Keratinocyte (primary cell): ENCODE measurements around the gene SH3D21. TPM values are rescaled to one million over a fixed set of nuclear protein-coding genes. Genes with fewer than 3 reads are reported as not detected.

ENCODE experiments used
- DNase-seq: peaks from one replicate; pipeline ENCODE4 v3.0.0-alpha.2; 2011; ENCODE audit warnings: low read depth, missing footprints, low spot score
- FAIRE-seq: peaks from 2 replicates; lab custom pipeline; 2011; peaks lifted over from hg19 to GRCh38; lab: Jason Lieb, UNC
- H2AFZ ChIP-seq: 2 replicates; pipeline ENCODE4 v1.6.0; 2012; ENCODE audit warnings: low read length, control low read depth, inconsistent platforms; ENCODE audit not compliant: control insufficient read depth
- H3K27ac ChIP-seq: 2 replicates; pipeline ENCODE4 v1.5.1; 2011; ENCODE audit warnings: low read length; ENCODE audit not compliant: control insufficient read depth, insufficient read depth
- H3K27me3 ChIP-seq: 3 replicates; pipeline ENCODE4 v1.6.0; 2011; ENCODE audit warnings: low read length; ENCODE audit not compliant: control insufficient read depth, insufficient read depth; ENCODE audit errors: extremely low read depth
- H3K36me3 ChIP-seq, 2 experiments: 2 replicates in 1 of 2; 3 replicates in 1 of 2; pipeline ENCODE4 v1.5.1; 2011; ENCODE audit warnings: low read length in 2 of 2, mild to moderate bottlenecking in 1 of 2; ENCODE audit not compliant: control insufficient read depth in 2 of 2, insufficient read depth in 2 of 2; ENCODE audit errors: extremely low read depth in 1 of 2
- H3K4me1 ChIP-seq: 3 replicates; pipeline ENCODE4 v1.5.1; 2011; ENCODE audit warnings: low read length; ENCODE audit not compliant: control insufficient read depth, insufficient read depth; ENCODE audit errors: extremely low read depth
- H3K4me2 ChIP-seq: 3 replicates; pipeline ENCODE4 v1.6.0; 2011; ENCODE audit warnings: low read depth, low read length; ENCODE audit not compliant: control insufficient read depth, insufficient read depth; ENCODE audit errors: extremely low read depth
- H3K4me3 ChIP-seq, 3 experiments: fragments of 200-600 bp in 1 of 3; sonication (generic) in 1 of 3; 2 replicates in 2 of 3; 3 replicates in 1 of 3; pipeline ENCODE4 v1.5.1; 2011 to 2016; ENCODE audit warnings: low read length in 3 of 3, mild to moderate bottlenecking in 3 of 3, control low read depth in 2 of 3, inconsistent platforms in 1 of 3, low read depth in 1 of 3, mixed read lengths in 1 of 3, mixed run types in 1 of 3, moderate library complexity in 1 of 3; ENCODE audit not compliant: control insufficient read depth in 2 of 3, insufficient read depth in 2 of 3; ENCODE audit errors: extremely low read depth in 1 of 3
- H3K79me2 ChIP-seq: 2 replicates; pipeline ENCODE4 v1.6.0; 2012; ENCODE audit warnings: low read length; ENCODE audit not compliant: control insufficient read depth, insufficient read depth
- H3K9ac ChIP-seq: 3 replicates; pipeline ENCODE4 v1.6.0; 2011; ENCODE audit warnings: low read length; ENCODE audit not compliant: control insufficient read depth, insufficient read depth; ENCODE audit errors: extremely low read depth
- H3K9me1 ChIP-seq: 3 replicates; pipeline ENCODE4 v1.6.0; 2011; ENCODE audit warnings: low read length; ENCODE audit not compliant: control insufficient read depth, insufficient read depth; ENCODE audit errors: extremely low read depth
- H3K9me3 ChIP-seq: 2 replicates; pipeline ENCODE4 v1.5.1; 2012; ENCODE audit warnings: low read depth, low read length; ENCODE audit not compliant: control insufficient read depth
- H4K20me1 ChIP-seq: 3 replicates; pipeline ENCODE4 v1.6.0; 2011; ENCODE audit warnings: low read length; ENCODE audit not compliant: control insufficient read depth, insufficient read depth; ENCODE audit errors: extremely low read depth
- EZH2 ChIP-seq: IDR thresholded peaks from one replicate; pipeline ENCODE4 v1.6.1; 2012; ENCODE audit warnings: inconsistent platforms, mild to moderate bottlenecking, low read length, moderate library complexity
- dilution Hi-C: fragments of 300-500 bp; cut with MboI; formaldehyde crosslinking; loops from one replicate; pipeline ENCODE4 v1.7.0; 2020; ENCODE audit warnings: low sequenced_read_pairs; ENCODE audit not compliant: extremely low pct_ligation_motif_present
- polyA plus RNA-seq, 5 experiments: library from polyadenylated mRNA; depleted of rRNA in 3 of 5; stranded (reverse) in 3 of 5; stranded (forward) in 1 of 5; unstranded in 1 of 5; fragments of >200 nt; gene quantifications; 1 replicate in 1 of 5; 2 replicates in 3 of 5; 3 replicates in 1 of 5; pipeline versions ENCODE4 v1.2.1 to v1.2.3, GENCODE V29; 2011 to 2012; ENCODE audit warnings: missing spikeins in 2 of 5, low read depth in 1 of 5, low replicate concordance in 1 of 5
- TF ChIP-seq, protein P1 (sequence below), 3 experiments: IDR thresholded peaks in 1 of 3; conservative IDR thresholded peaks in 1 of 3; optimal IDR thresholded peaks in 1 of 3; 2 replicates in 2 of 3; 3 replicates in 1 of 3; pipeline versions ENCODE3 to v1.5.1; 2011; ENCODE audit warnings: low read length in 3 of 3, mild to moderate bottlenecking in 3 of 3, moderate library complexity in 2 of 3, control low read depth in 1 of 3, inconsistent platforms in 1 of 3; ENCODE audit not compliant: insufficient read depth in 2 of 3; ENCODE audit errors: extremely low read depth in 1 of 3

Gene SH3D21
- polyA plus RNA-seq, 1 donor (not counting 4 experiments of a cell fraction or from before 2014, with no cell fraction given), result 7.1 TPM

DNA sequence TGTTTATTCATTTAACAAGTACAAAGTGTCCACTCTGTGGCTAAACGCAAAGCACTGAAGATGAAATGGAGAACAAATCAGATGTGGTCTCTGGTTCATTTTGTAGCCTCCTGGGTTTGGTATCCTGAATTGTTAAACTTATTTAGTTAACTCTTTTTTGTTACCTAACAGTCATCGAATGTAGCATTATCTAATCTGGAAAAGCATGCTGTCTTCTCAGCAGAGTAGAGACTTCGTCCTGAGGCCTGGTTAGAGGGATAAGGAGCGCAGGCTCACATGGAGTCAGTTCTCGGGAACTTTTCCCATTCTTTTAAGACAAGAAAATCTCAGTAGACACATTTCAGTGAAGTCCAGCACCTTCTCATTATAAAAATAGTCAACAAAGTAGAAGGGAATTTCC lies 33.1 kb upstream of the SH3D21 start:
- peaks cover 2% of the 10 kb centered on the region for H3K9me1 ChIP-seq
- no peaks in the 10 kb centered on the region for H3K4me1 ChIP-seq
- no peaks in the 10 kb centered on the region for H4K20me1 ChIP-seq
- H2AFZ ChIP-seq, result no peak overlapping the region
- H3K27me3 ChIP-seq, result no peaks in the 10 kb centered on the region
- no peak overlapping the region for H3K4me3 ChIP-seq
- no peak overlapping the region for H3K27ac ChIP-seq
- no peak overlapping the region for H3K9ac ChIP-seq
- no peaks in the 10 kb centered on the region for H3K9me3 ChIP-seq
- FAIRE-seq, result no peak
- peaks cover 78% of the 10 kb centered on the region for H3K79me2 ChIP-seq
- dilution Hi-C loops, result no loop called here
- no peak for DNase-seq
- TF ChIP-seq, protein P1, sequence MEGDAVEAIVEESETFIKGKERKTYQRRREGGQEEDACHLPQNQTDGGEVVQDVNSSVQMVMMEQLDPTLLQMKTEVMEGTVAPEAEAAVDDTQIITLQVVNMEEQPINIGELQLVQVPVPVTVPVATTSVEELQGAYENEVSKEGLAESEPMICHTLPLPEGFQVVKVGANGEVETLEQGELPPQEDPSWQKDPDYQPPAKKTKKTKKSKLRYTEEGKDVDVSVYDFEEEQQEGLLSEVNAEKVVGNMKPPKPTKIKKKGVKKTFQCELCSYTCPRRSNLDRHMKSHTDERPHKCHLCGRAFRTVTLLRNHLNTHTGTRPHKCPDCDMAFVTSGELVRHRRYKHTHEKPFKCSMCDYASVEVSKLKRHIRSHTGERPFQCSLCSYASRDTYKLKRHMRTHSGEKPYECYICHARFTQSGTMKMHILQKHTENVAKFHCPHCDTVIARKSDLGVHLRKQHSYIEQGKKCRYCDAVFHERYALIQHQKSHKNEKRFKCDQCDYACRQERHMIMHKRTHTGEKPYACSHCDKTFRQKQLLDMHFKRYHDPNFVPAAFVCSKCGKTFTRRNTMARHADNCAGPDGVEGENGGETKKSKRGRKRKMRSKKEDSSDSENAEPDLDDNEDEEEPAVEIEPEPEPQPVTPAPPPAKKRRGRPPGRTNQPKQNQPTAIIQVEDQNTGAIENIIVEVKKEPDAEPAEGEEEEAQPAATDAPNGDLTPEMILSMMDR (optimal IDR thresholded peaks at IDR 0.05 in 1 of 3, IDR thresholded peaks at IDR 0.05 in 1 of 3, conservative IDR thresholded peaks at IDR 0.05 in 1 of 3; ENCODE audit: extremely low read depth in 1 of 3, insufficient read depth in 2 of 3, low read length in 3 of 3), result no peak
- no peak for TF ChIP-seq EZH2
- peaks cover 10% of the 10 kb centered on the region in 2 experiments for H3K36me3 ChIP-seq
- no peak overlapping the region for H3K4me2 ChIP-seq

DNA sequence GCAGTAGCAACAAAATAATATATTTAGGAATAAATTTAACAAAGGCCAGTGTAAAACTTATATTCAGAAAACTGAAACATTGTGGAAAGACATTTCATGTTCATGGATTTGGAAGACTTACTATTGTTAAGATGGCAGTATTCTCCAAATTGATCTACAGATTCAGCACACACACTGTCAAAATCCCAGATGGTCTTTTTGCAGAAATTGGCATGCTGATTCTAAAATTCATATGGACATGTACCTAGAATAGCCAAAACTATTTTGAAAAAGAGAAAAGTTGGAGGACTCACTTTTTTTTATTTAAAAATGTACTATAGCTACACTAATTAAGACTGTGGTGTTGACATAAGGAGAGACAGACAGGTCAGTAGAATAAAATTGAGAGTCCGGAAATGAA lies 32.0 kb upstream of the SH3D21 start:
- Histone ChIP-seq H3K4me2 (no peak overlapping the region), H3K9ac (no peak overlapping the region), H3K27me3 (no peaks in the 10 kb centered on the region), H3K36me3 (peaks cover 9 to 10% of the 10 kb centered on the region in 2 experiments), H3K79me2 (peaks cover 78% of the 10 kb centered on the region), H2AFZ (no peak overlapping the region), H3K9me1 (peaks cover 2% of the 10 kb centered on the region), H3K27ac (no peak overlapping the region), H3K4me3 (no peak overlapping the region), H3K9me3 (no peaks in the 10 kb centered on the region), H3K4me1 (no peaks in the 10 kb centered on the region), H4K20me1 (no peaks in the 10 kb centered on the region)
- DNase-seq (no peak), FAIRE-seq (no peak)
- TF ChIP-seq EZH2, result no peak
- dilution Hi-C loops, result no loop called here

DNA sequence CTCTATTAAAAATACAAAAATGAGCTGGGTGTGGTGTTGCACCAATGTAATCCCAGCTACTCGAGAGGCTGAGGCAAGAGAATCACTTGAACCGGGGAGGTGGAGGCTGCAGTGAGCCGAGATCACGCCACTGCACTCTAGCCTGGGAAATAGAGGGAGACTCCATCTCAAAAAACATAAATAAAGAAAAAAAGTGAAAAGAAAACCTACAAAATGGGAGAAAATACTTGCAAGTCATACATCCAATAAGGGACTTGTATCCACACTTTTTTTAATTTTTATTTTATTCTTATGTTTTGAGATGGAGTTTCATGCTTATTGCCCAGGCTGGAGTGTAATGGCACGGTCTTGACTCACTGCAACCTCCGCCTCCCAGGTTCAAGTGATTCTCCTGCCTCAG lies 29.5 kb upstream of the SH3D21 start:
- DNase-seq, result no peak
- Histone ChIP-seq H3K9me3 (no peaks in the 10 kb centered on the region), H3K79me2 (peaks cover 74% of the 10 kb centered on the region), H3K4me3 (no peak overlapping the region), H3K27me3 (no peaks in the 10 kb centered on the region), H3K36me3 (peaks cover 5 to 6% of the 10 kb centered on the region in 2 experiments), H3K4me1 (no peaks in the 10 kb centered on the region), H3K9me1 (peaks cover 2% of the 10 kb centered on the region), H2AFZ (no peak overlapping the region), H3K9ac (no peak overlapping the region), H3K4me2 (no peak overlapping the region), H3K27ac (no peak overlapping the region), H4K20me1 (no peaks in the 10 kb centered on the region)
- TF ChIP-seq, protein P1 (optimal IDR thresholded peaks at IDR 0.05 in 1 of 3, IDR thresholded peaks at IDR 0.05 in 1 of 3, conservative IDR thresholded peaks at IDR 0.05 in 1 of 3; ENCODE audit: extremely low read depth in 1 of 3, insufficient read depth in 2 of 3, low read length in 3 of 3), result no peak
- no peak for TF ChIP-seq EZH2
- dilution Hi-C loops, result no loop called here
- no peak for FAIRE-seq
